GM18502 (cell line): ENCODE data around the gene MSL3B.

ENCODE experiments used
- ATAC-seq: cut with Tn5 transposase; IDR thresholded peaks from one replicate; pipeline ENCODE4 v1.9.1; 2021; ENCODE audit warnings: mild to moderate bottlenecking; ENCODE audit not compliant: unreplicated experiment, poor library complexity

The MSL3B gene

GRCh38 chr2:233853883-233854240 lies 14.3 kb downstream of the MSL3B start:
- no peak for ATAC-seq

GRCh38 chr2:233853353-233853752 lies 14.8 kb downstream of the MSL3B start:
- ATAC-seq: no peak

GRCh38 chr2:233852056-233852455 lies 16.1 kb downstream of the MSL3B start:
- ATAC-seq: no peak

- no peak for ATAC-seq
Measured at GRCh38 chr2:233851169-233851568, 17.0 kb downstream of the MSL3B start.

- no peak for ATAC-seq
Measured at GRCh38 chr2:233850745-233851144, 17.4 kb downstream of the MSL3B start.

- no peak for ATAC-seq
Measured at GRCh38 chr2:233849607-233850271, 18.4 kb downstream of the MSL3B start.

- ATAC-seq: no peak
Measured at GRCh38 chr2:233848276-233848675, 19.9 kb downstream of the MSL3B start.

- ATAC-seq: no peak
Measured at GRCh38 chr2:233847248-233847898, 20.8 kb downstream of the MSL3B start.

GRCh38 chr2:233846387-233847247 lies 21.6 kb downstream of the MSL3B start:
- no peak for ATAC-seq

- ATAC-seq: no peak
Measured at GRCh38 chr2:233845301-233846060, 22.7 kb downstream of the MSL3B start.

- no peak for ATAC-seq
Measured at GRCh38 chr2:233844836-233845235, 23.4 kb downstream of the MSL3B start.

GRCh38 chr2:233844064-233844807 lies 23.9 kb downstream of the MSL3B start:
- no peak for ATAC-seq

- ATAC-seq: no peak
Measured at GRCh38 chr2:233841183-233841582, 27.0 kb downstream of the MSL3B start.

- no peak for ATAC-seq
Measured at GRCh38 chr2:233840520-233840919, 27.7 kb downstream of the MSL3B start.

GRCh38 chr2:233839447-233839820 lies 28.8 kb downstream of the MSL3B start:
- ATAC-seq: no peak

- no peak for ATAC-seq
Measured at GRCh38 chr2:233838726-233839446, 29.3 kb downstream of the MSL3B start.

GRCh38 chr2:233838251-233838650 lies 29.9 kb downstream of the MSL3B start:
- no peak for ATAC-seq

- ATAC-seq: no peak
Measured at GRCh38 chr2:233837694-233838229, 30.4 kb downstream of the MSL3B start.

- ATAC-seq: no peak
Measured at GRCh38 chr2:233836359-233836758, 31.8 kb downstream of the MSL3B start.
